IMR-90 (cell line): ENCODE results near the gene ULK2. TPM values are rescaled to one million over a fixed set of nuclear protein-coding genes. Genes with fewer than 3 reads are reported as not detected.

Experiments used
- ATAC-seq: fragments of 200-7000 bp; cut with Tn5 transposase; 2 replicates; pipeline ENCODE4 v1.9.1; 2020; ENCODE audit warnings: low read depth, mild to moderate bottlenecking, moderate library complexity
- BruUV-seq: library from RNA; stranded (reverse); fragments of 400-500 nt; replicated peaks from 2 replicates; lab custom pipeline; 2021; lab: Mats Ljungman, UMichigan
- CTCF ChIA-PET: fragments of 300-600 bp; formaldehyde crosslinking; extraction: SDS; loops from one replicate; lab custom pipeline; 2021; ENCODE audit warnings: antibody characterized with exemption; lab: Yijun Ruan, JAX
- POLR2A ChIA-PET: fragments of 300-600 bp; sonication (Branson Sonifier 250); formaldehyde crosslinking; loops from one replicate; lab custom pipeline; 2022; ENCODE audit warnings: antibody characterized with exemption; ENCODE audit not compliant: unreplicated experiment; lab: Charles Lee
- DNase-seq: peaks from one replicate; pipeline ENCODE4 v3.0.0; 2013
- H2AFZ ChIP-seq: replicated peaks from 2 replicates; pipeline ENCODE3; 2013; ENCODE audit warnings: low read length, mild to moderate bottlenecking; ENCODE audit not compliant: poor library complexity
- H2AK5ac ChIP-seq: 2 replicates; pipeline ENCODE4 v1.6.1; 2013; ENCODE audit warnings: low read depth, low read length, inconsistent platforms
- H2AK9ac ChIP-seq: replicated peaks from 2 replicates; pipeline ENCODE3; 2013; ENCODE audit warnings: mild to moderate bottlenecking, low read depth, low read length, moderate library complexity; ENCODE audit not compliant: poor library complexity
- H2BK120ac ChIP-seq: 2 replicates; pipeline ENCODE4 v1.6.1; 2013; ENCODE audit warnings: low read depth, low read length, inconsistent platforms
- H2BK15ac ChIP-seq: 3 replicates; pipeline ENCODE4 v1.6.1; 2013; ENCODE audit warnings: low read depth, low read length, inconsistent platforms
- H2BK20ac ChIP-seq: 2 replicates; pipeline ENCODE4 v1.6.1; 2013; ENCODE audit warnings: low read depth, mild to moderate bottlenecking, inconsistent platforms, low read length, moderate library complexity
- H2BK5ac ChIP-seq: 2 replicates; pipeline ENCODE4 v1.6.1; 2013; ENCODE audit warnings: mild to moderate bottlenecking, low read depth, low read length, inconsistent platforms; ENCODE audit not compliant: poor library complexity, severe bottlenecking
- H3K14ac ChIP-seq: replicated peaks from 2 replicates; pipeline ENCODE4 v1.6.1; 2013; ENCODE audit warnings: low read depth, low read length, inconsistent platforms
- H3K18ac ChIP-seq: 2 replicates; pipeline ENCODE4 v1.6.1; 2013; ENCODE audit warnings: low read depth, low read length, control low read depth
- H3K23ac ChIP-seq: 2 replicates; pipeline ENCODE4 v1.6.1; 2013; ENCODE audit warnings: low read depth, low read length, inconsistent platforms
- H3K27ac ChIP-seq: 2 replicates; pipeline ENCODE4 v1.5.1; 2013; ENCODE audit warnings: mild to moderate bottlenecking, control low read depth, low read length; ENCODE audit not compliant: insufficient read depth
- H3K27me3 ChIP-seq: 2 replicates; pipeline ENCODE4 v1.6.1; 2013; ENCODE audit warnings: low read length; ENCODE audit not compliant: control insufficient read depth, insufficient read depth
- H3K36me3 ChIP-seq: 2 replicates; pipeline ENCODE4 v1.6.1; 2013; ENCODE audit warnings: low read length, mixed read lengths; ENCODE audit not compliant: control insufficient read depth, insufficient read depth
- H3K4ac ChIP-seq: 2 replicates; pipeline ENCODE4 v1.6.1; 2013; ENCODE audit warnings: low read depth, low read length, inconsistent platforms
- H3K4me1 ChIP-seq: 2 replicates; pipeline ENCODE4 v1.6.1; 2013; ENCODE audit warnings: low read length, mixed read lengths; ENCODE audit not compliant: control insufficient read depth, insufficient read depth
- H3K4me2 ChIP-seq: 2 replicates; pipeline ENCODE4 v1.6.1; 2013; ENCODE audit warnings: low read depth, mild to moderate bottlenecking, control low read depth, low read length, moderate library complexity
- H3K4me3 ChIP-seq: 2 replicates; pipeline ENCODE4 v1.5.1; 2013; ENCODE audit warnings: low read depth, mild to moderate bottlenecking, control low read depth, low read length, moderate library complexity; ENCODE audit not compliant: insufficient read depth
- H3K56ac ChIP-seq: 2 replicates; pipeline ENCODE4 v1.6.1; 2013; ENCODE audit warnings: low read length, inconsistent platforms; ENCODE audit not compliant: insufficient read depth; ENCODE audit errors: extremely low read depth
- H3K79me1 ChIP-seq, 2 experiments: 2 replicates each; pipeline ENCODE4 v1.6.1; 2013; ENCODE audit warnings: low read length in 2 of 2, inconsistent platforms in 1 of 2, low read depth in 1 of 2
- H3K9ac ChIP-seq: 2 replicates; pipeline ENCODE4 v1.6.1; 2013; ENCODE audit warnings: low read depth, low read length, control low read depth
- H3K9me1 ChIP-seq: 2 replicates; pipeline ENCODE4 v1.6.1; 2013; ENCODE audit warnings: low read length, inconsistent platforms; ENCODE audit not compliant: insufficient read depth
- H3K9me3 ChIP-seq: 2 replicates; pipeline ENCODE4 v1.6.1; 2013; ENCODE audit warnings: low read length; ENCODE audit not compliant: control insufficient read depth, insufficient read depth
- H4K20me1 ChIP-seq: 2 replicates; pipeline ENCODE4 v1.6.1; 2013; ENCODE audit warnings: low read length, inconsistent platforms; ENCODE audit not compliant: insufficient read depth
- H4K5ac ChIP-seq: 2 replicates; pipeline ENCODE4 v1.6.1; 2013; ENCODE audit warnings: mild to moderate bottlenecking, low read depth, low read length, control low read depth
- H4K8ac ChIP-seq, 2 experiments: 2 replicates each; pipeline ENCODE4 v1.6.1; 2013; ENCODE audit warnings: low read depth in 2 of 2, low read length in 2 of 2, control low read depth in 1 of 2, inconsistent platforms in 1 of 2
- H4K91ac ChIP-seq: 2 replicates; pipeline ENCODE4 v1.6.1; 2013; ENCODE audit warnings: low read depth, low read length, inconsistent platforms; ENCODE audit not compliant: insufficient read depth
- BHLHE40 ChIP-seq: fragments of 150-350 bp; IDR thresholded peaks from 2 replicates; pipeline ENCODE4 v1.6.1; 2016; ENCODE audit warnings: mild to moderate bottlenecking, low read depth, low read length
- CEBPB ChIP-seq: IDR thresholded peaks from 2 replicates; pipeline ENCODE4 v1.6.1; 2012; ENCODE audit warnings: low read depth, low read length, improper control_type of control experiment
- CHD1 ChIP-seq: IDR thresholded peaks from 2 replicates; pipeline ENCODE4 v1.6.1; 2012; ENCODE audit warnings: low read depth, low read length, improper control_type of control experiment
- FOS ChIP-seq: fragments of 150-350 bp; IDR thresholded peaks from 2 replicates; pipeline ENCODE4 v1.6.1; 2016; ENCODE audit warnings: low read depth, low read length
- MAZ ChIP-seq: IDR thresholded peaks from 2 replicates; pipeline ENCODE4 v1.6.1; 2012; ENCODE audit warnings: low read depth, mild to moderate bottlenecking, low read length, improper control_type of control experiment, moderate library complexity, borderline replicate concordance
- MXI1 ChIP-seq: IDR thresholded peaks from 2 replicates; pipeline ENCODE4 v1.6.1; 2012; ENCODE audit warnings: low read depth, mild to moderate bottlenecking, low read length, moderate library complexity, borderline replicate concordance
- NFE2L2 ChIP-seq: fragments of 150-350 bp; IDR thresholded peaks from 2 replicates; pipeline ENCODE4 v1.6.1; 2016; ENCODE audit warnings: low read depth, mild to moderate bottlenecking, low read length
- POLR2A ChIP-seq: IDR thresholded peaks from 2 replicates; pipeline ENCODE4 v1.6.1; 2012; ENCODE audit warnings: mild to moderate bottlenecking, low read depth, low read length
- RAD21 ChIP-seq: IDR thresholded peaks from 2 replicates; pipeline ENCODE4 v1.6.1; 2012; ENCODE audit warnings: low read length, improper control_type of control experiment
- RFX5 ChIP-seq: IDR thresholded peaks from 2 replicates; pipeline ENCODE4 v1.8.0; 2012; ENCODE audit warnings: low read depth, mild to moderate bottlenecking, low read length, moderate library complexity
- SMC3 ChIP-seq: fragments of 150-350 bp; IDR thresholded peaks from 2 replicates; pipeline ENCODE4 v1.6.1; 2016; ENCODE audit warnings: low read depth, mild to moderate bottlenecking, antibody characterized with exemption, low read length, moderate library complexity
- WGBS, 2 experiments: methylation state at CpG; one replicate each; pipeline versions ENCODE4 v1.1.5 to v1.1.7; 2013; ENCODE audit warnings: missing lambda C conversion rate in 2 of 2; ENCODE audit not compliant: insufficient read length in 1 of 2; ENCODE audit errors: extremely low coverage in 2 of 2; 5-methylcytosine and 5-hydroxymethylcytosine counted together
- dilution Hi-C: fragments of 300-500 bp; cut with HindIII; formaldehyde crosslinking; loops from one replicate; pipeline ENCODE4 v1.14.3; 2018; ENCODE audit warnings: low sequenced_read_pairs; ENCODE audit not compliant: unreplicated experiment
- in situ Hi-C: fragments of 300-500 bp; cut with MboI; formaldehyde crosslinking; loops from 3 replicates; pipeline ENCODE4 v1.14.3; 2019; ENCODE audit warnings: low sequenced_read_pairs, inconsistent platforms, mixed read lengths
- intact Hi-C: fragments of 100-400 bp; cut with micrococcal nuclease; formaldehyde crosslinking; loops from 2 replicates; pipeline ENCODE4 v1.10.0; 2022
- polyA plus RNA-seq, 3 experiments: library from polyadenylated mRNA; depleted of rRNA; stranded (reverse); fragments of >200 nt; gene quantifications; 2 replicates each; pipeline ENCODE4 v1.2.3, GENCODE V29; 2012; ENCODE audit warnings: low replicate concordance in 1 of 3
- total RNA-seq: library from RNA; depleted of rRNA; stranded (reverse); fragments of >200 nt; gene quantifications from 2 replicates; pipeline ENCODE4 v1.2.3, GENCODE V29; 2012
- TF ChIP-seq, protein P1 (sequence below): fragments of 150-350 bp; IDR thresholded peaks from 2 replicates; pipeline ENCODE4 v1.6.1; 2016; ENCODE audit warnings: low read depth, mild to moderate bottlenecking, low read length, moderate library complexity, borderline replicate concordance
- TF ChIP-seq, protein P2 (sequence below): conservative IDR thresholded peaks from 2 replicates; pipeline ENCODE4 v1.5.1; 2012; ENCODE audit warnings: mild to moderate bottlenecking, low read depth, low read length, improper control_type of control experiment

The ULK2 gene
- total and polyA plus RNA-seq, 2 of the 4 experiments (the other 2 are of a cell fraction): 8.9 to 10.8 TPM

DNA sequence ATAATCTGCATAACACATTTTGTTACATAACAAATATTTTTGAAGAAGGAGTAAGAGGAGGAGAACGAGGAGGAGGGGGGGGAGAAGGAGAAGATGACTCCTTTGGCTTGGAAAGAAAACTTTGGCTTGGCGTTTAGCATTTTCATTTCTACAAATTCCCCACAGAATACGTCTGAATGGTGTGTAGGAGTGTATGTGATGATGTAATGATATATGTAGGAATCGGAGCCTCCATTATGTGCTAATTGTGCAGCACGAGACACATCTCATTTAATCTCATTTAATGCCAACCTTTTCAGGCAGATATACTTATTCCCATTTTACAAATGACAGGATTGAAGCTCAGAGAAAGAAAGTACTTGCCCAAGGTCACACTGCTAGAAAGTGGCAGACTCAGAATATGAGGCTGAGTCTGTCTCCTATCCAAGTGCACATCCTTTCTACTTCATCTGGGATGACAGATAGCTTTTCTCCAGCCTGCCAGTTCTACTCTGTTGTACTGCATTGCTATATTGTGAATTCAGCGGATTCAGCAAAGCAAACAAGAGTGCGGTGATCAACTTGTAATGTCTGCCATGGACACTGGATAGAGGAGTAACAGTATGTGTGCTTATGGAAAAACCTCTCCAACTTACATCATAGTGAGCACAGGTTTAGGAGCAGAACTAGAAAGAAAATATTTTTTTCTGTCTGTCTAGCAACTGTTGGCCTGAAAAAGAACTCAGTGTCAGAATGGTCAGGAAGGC is 140.9 kb downstream of the ULK2 start:
- TF ChIP-seq CHD1 (no peak), MXI1 (no peak), MAZ (no peak), FOS (no peak), POLR2A (no peak), NFE2L2 (no peak), SMC3 (no peak), BHLHE40 (no peak), RAD21 (no peak), CEBPB (no peak), RFX5 (no peak)
- TF ChIP-seq, protein P1, sequence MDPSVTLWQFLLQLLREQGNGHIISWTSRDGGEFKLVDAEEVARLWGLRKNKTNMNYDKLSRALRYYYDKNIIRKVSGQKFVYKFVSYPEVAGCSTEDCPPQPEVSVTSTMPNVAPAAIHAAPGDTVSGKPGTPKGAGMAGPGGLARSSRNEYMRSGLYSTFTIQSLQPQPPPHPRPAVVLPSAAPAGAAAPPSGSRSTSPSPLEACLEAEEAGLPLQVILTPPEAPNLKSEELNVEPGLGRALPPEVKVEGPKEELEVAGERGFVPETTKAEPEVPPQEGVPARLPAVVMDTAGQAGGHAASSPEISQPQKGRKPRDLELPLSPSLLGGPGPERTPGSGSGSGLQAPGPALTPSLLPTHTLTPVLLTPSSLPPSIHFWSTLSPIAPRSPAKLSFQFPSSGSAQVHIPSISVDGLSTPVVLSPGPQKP: no peak
- TF ChIP-seq, protein P2, sequence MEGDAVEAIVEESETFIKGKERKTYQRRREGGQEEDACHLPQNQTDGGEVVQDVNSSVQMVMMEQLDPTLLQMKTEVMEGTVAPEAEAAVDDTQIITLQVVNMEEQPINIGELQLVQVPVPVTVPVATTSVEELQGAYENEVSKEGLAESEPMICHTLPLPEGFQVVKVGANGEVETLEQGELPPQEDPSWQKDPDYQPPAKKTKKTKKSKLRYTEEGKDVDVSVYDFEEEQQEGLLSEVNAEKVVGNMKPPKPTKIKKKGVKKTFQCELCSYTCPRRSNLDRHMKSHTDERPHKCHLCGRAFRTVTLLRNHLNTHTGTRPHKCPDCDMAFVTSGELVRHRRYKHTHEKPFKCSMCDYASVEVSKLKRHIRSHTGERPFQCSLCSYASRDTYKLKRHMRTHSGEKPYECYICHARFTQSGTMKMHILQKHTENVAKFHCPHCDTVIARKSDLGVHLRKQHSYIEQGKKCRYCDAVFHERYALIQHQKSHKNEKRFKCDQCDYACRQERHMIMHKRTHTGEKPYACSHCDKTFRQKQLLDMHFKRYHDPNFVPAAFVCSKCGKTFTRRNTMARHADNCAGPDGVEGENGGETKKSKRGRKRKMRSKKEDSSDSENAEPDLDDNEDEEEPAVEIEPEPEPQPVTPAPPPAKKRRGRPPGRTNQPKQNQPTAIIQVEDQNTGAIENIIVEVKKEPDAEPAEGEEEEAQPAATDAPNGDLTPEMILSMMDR: no peak
- peak overlapping the region; percentile 88; the same call in 1 of the 2 replicates for H3K27ac ChIP-seq
- no peak overlapping the region for H3K4me3 ChIP-seq
- H2BK120ac ChIP-seq: peak overlapping the region; percentile 16
- no TSS peak for BruUV-seq
- H3K9me3 ChIP-seq: peaks cover 2% of the 10 kb centered on the region; the same call in 1 of the 2 replicates
- 0 out of 2 replicates have a peak, but pooled peaks cover 4% of the 10 kb centered on the region for H3K9me1 ChIP-seq
- H3K27me3 ChIP-seq: peaks cover 20% of the 10 kb centered on the region
- H3K79me1 ChIP-seq: no peaks in the 10 kb centered on the region
- no peaks in the 10 kb centered on the region for H3K36me3 ChIP-seq
- H3K23ac ChIP-seq: no peak overlapping the region
- H3K4me2 ChIP-seq: no peak overlapping the region
- dilution Hi-C loops (no loop called here), in situ Hi-C loops (no loop called here), intact Hi-C loops (no loop called here)
- DNase-seq (no peak), ATAC-seq (no peak)
- H3K14ac ChIP-seq: no peak overlapping the region
- H2AK9ac ChIP-seq: no peak overlapping the region
- H2BK5ac ChIP-seq: no peak overlapping the region
- peak overlapping the region; percentile 77; the same call in 1 of the 2 replicates for H4K5ac ChIP-seq
- no peak overlapping the region for H3K4ac ChIP-seq
- H3K9ac ChIP-seq: no peak overlapping the region
- H4K8ac ChIP-seq: peak overlapping the region in 1 of 2 experiments; percentile 24; a peak in 1 of 4 replicates
- ChIA-PET CTCF (no interaction called here), POLR2A (no interaction called here)
- peaks cover 11% of the 10 kb centered on the region; the same call in 1 of the 2 replicates for H3K4me1 ChIP-seq
- H3K56ac ChIP-seq: no peak overlapping the region
- no peaks in the 10 kb centered on the region for H4K20me1 ChIP-seq
- H2AFZ ChIP-seq: no peak overlapping the region
- no peak overlapping the region for H2AK5ac ChIP-seq
- H3K18ac ChIP-seq: peak overlapping the region; percentile 83; the same call in 1 of the 2 replicates
- H4K91ac ChIP-seq: no peak overlapping the region
- WGBS, 2 experiments: no CpG with 5 or more reads among the region's 7 CpGs
- H2BK20ac ChIP-seq: peak overlapping the region; percentile 11; the same call in 1 of the 2 replicates
- no peak overlapping the region for H2BK15ac ChIP-seq
